OCI-LY1 (cell line): ENCODE data around the gene NFAT5.

ENCODE experiments used
- H2AFZ ChIP-seq: fragments of 200-600 bp; sonication (generic), shearing (Covaris generic); 2 replicates; pipeline ENCODE4 v1.6.0; 2014; ENCODE audit warnings: antibody characterized with exemption, mild to moderate bottlenecking, low read length
- H3F3A ChIP-seq: fragments of 200-600 bp; sonication (generic), shearing (Covaris generic); 2 replicates; pipeline ENCODE4 v1.6.0; 2014; ENCODE audit warnings: mild to moderate bottlenecking, antibody characterized with exemption, low read length, moderate library complexity; ENCODE audit not compliant: insufficient read depth
- H3K27ac ChIP-seq: fragments of 200-600 bp; sonication (generic); 2 replicates; pipeline ENCODE4 v1.5.1; 2014; ENCODE audit warnings: low read length, mixed run types, mild to moderate bottlenecking, low read depth; ENCODE audit not compliant: poor library complexity, severe bottlenecking
- H3K27me3 ChIP-seq: fragments of 200-600 bp; sonication (generic); 2 replicates; pipeline ENCODE4 v1.6.0; 2014; ENCODE audit warnings: antibody characterized with exemption, mild to moderate bottlenecking, low read length, moderate library complexity; ENCODE audit not compliant: insufficient read depth
- H3K36me3 ChIP-seq: fragments of 200-600 bp; sonication (generic); 2 replicates; pipeline ENCODE4 v1.6.1; 2014; ENCODE audit warnings: mild to moderate bottlenecking, antibody characterized with exemption, low read length, moderate library complexity, mixed read lengths; ENCODE audit not compliant: insufficient read depth
- H3K4me1 ChIP-seq: fragments of 200-600 bp; sonication (generic); 2 replicates; pipeline ENCODE4 v1.5.1; 2014; ENCODE audit warnings: mild to moderate bottlenecking, low read length, moderate library complexity; ENCODE audit not compliant: insufficient read depth, severe bottlenecking
- H3K4me2 ChIP-seq: fragments of 200-600 bp; sonication (generic), shearing (Covaris generic); 2 replicates; pipeline ENCODE4 v1.6.1; 2014; ENCODE audit warnings: low read length
- H3K4me3 ChIP-seq: fragments of 200-600 bp; sonication (generic); 2 replicates; pipeline ENCODE4 v1.5.1; 2014; ENCODE audit warnings: low read length, low read depth, mild to moderate bottlenecking, mixed read lengths; ENCODE audit not compliant: poor library complexity, severe bottlenecking
- H3K79me2 ChIP-seq: fragments of 200-600 bp; shearing (Covaris generic); 2 replicates; pipeline ENCODE4 v1.6.1; 2016; ENCODE audit warnings: mixed run types, low read length, mixed read lengths; ENCODE audit not compliant: insufficient read depth
- H3K9ac ChIP-seq: fragments of 200-600 bp; sonication (generic), shearing (Covaris generic); 2 replicates; pipeline ENCODE4 v1.6.1; 2014; ENCODE audit warnings: mild to moderate bottlenecking, low read length, mixed read lengths
- H3K9me2 ChIP-seq: fragments of 200-600 bp; sonication (generic), shearing (Covaris generic); 2 replicates; pipeline ENCODE4 v1.6.1; 2014; ENCODE audit warnings: low read depth, mild to moderate bottlenecking, low read length, mixed read lengths
- H3K9me3 ChIP-seq: fragments of 200-600 bp; shearing (Covaris generic); 2 replicates; pipeline ENCODE4 v1.6.1; 2014; ENCODE audit warnings: low read length, mixed read lengths
- H4K20me1 ChIP-seq: fragments of 200-600 bp; sonication (generic), shearing (Covaris generic); 2 replicates; pipeline ENCODE4 v1.6.0; 2016; ENCODE audit warnings: mild to moderate bottlenecking, low read length; ENCODE audit not compliant: insufficient read depth
- EZH2 ChIP-seq: fragments of 200-600 bp; sonication (generic), shearing (Covaris generic); IDR thresholded peaks from 2 replicates; pipeline ENCODE4 v1.8.0; 2017; ENCODE audit warnings: borderline replicate concordance, mixed run types, mild to moderate bottlenecking, antibody characterized with exemption, low read length, moderate library complexity, mixed read lengths
- TF ChIP-seq, protein P1 (sequence below): fragments of 200-600 bp; sonication (generic), shearing (Covaris generic); IDR thresholded peaks from 2 replicates; pipeline ENCODE4 v1.5.1; 2017; ENCODE audit warnings: mild to moderate bottlenecking, antibody characterized with exemption, low read length, moderate library complexity, mixed read lengths

The NFAT5 gene

DNA sequence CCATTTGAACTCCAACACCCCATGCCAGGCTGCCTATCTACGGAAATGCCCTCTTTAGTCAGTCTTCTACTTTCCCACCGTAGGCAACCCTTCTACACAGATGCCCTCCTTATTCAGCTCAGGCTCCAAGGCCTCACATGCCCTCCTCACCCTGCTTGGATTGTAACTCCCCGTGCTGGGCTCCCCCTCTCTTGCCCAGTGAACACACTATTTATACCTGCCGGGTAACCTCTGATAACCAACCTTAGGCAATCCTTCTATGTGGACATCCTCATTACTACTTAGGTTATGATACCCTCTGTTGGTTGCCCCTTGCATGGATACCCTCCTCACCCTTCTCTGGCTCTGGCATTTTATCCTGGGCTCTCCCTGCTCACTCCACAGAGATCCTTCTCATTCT is 50.3 kb downstream of the NFAT5 start:
- Histone ChIP-seq H3K9ac (no peak overlapping the region), H2AFZ (no peak overlapping the region), H3K79me2 (peaks cover 7% of the 10 kb centered on the region; the same call in 1 of the 2 replicates)

DNA sequence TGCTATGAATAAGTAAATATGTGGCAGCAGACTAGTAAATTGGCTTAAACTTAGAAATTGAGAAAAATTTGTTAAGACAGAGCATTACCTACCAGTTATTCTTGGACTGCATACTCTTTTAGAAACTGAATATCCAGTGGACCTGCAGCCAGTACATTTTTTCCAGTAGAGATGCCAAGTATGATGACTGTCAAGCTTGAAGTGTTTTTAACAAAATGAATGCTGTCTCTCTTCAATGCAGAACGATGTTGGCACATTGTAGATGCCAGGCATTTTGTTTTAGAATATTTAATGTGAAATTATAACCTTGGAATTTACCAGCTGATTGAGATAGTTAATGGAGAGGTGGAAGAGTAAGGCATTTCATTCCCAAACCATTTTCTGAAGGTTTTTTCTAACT is 52.5 kb downstream of the NFAT5 start:
- Histone ChIP-seq H3K9ac (no peak overlapping the region), H3K4me1 (peaks cover 5% of the 10 kb centered on the region), H3K4me3 (no peak overlapping the region), H3K27ac (no peak overlapping the region), H3K79me2 (0 out of 2 replicates have a peak, but pooled peaks cover 3% of the 10 kb centered on the region), H3K9me2 (no peaks in the 10 kb centered on the region), H4K20me1 (no peaks in the 10 kb centered on the region), H3K9me3 (no peaks in the 10 kb centered on the region), H3K27me3 (no peaks in the 10 kb centered on the region), H3F3A (no peaks in the 10 kb centered on the region), H3K4me2 (no peak overlapping the region), H2AFZ (no peak overlapping the region), H3K36me3 (no peaks in the 10 kb centered on the region)
- no peak for TF ChIP-seq EZH2
- TF ChIP-seq, protein P1, sequence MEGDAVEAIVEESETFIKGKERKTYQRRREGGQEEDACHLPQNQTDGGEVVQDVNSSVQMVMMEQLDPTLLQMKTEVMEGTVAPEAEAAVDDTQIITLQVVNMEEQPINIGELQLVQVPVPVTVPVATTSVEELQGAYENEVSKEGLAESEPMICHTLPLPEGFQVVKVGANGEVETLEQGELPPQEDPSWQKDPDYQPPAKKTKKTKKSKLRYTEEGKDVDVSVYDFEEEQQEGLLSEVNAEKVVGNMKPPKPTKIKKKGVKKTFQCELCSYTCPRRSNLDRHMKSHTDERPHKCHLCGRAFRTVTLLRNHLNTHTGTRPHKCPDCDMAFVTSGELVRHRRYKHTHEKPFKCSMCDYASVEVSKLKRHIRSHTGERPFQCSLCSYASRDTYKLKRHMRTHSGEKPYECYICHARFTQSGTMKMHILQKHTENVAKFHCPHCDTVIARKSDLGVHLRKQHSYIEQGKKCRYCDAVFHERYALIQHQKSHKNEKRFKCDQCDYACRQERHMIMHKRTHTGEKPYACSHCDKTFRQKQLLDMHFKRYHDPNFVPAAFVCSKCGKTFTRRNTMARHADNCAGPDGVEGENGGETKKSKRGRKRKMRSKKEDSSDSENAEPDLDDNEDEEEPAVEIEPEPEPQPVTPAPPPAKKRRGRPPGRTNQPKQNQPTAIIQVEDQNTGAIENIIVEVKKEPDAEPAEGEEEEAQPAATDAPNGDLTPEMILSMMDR: no peak

More for the DNA sequence above, 50.3 kb downstream of the NFAT5 start:
- H3K36me3 ChIP-seq: no peaks in the 10 kb centered on the region
- H3F3A ChIP-seq: no peaks in the 10 kb centered on the region
- no peak for TF ChIP-seq EZH2
- TF ChIP-seq, protein P1: no peak
- no peaks in the 10 kb centered on the region for H4K20me1 ChIP-seq
- peaks cover 16% of the 10 kb centered on the region for H3K4me1 ChIP-seq
- no peaks in the 10 kb centered on the region for H3K9me3 ChIP-seq
- no peak overlapping the region for H3K27ac ChIP-seq
- no peak overlapping the region for H3K4me3 ChIP-seq
- no peak overlapping the region for H3K4me2 ChIP-seq
- no peaks in the 10 kb centered on the region for H3K9me2 ChIP-seq
- no peaks in the 10 kb centered on the region for H3K27me3 ChIP-seq

DNA sequence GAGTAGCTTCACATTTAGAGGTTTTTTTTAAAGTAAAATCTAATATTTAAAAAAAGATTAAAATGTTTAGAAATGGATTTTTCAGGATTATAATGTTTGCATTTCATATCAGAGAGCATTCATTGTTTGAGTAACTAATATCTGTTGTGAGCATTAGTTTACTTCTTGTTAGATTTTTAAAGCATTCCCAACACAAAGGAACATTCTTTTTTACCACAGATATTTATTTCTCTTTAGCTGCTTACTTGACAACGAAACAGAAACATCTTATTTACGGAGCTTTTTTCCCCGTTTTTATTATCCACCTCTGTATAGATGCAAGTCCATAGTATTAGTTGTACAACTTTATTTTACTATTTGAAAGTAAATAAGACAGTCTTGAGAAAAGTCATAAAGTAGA is 53.0 kb downstream of the NFAT5 start:
- H4K20me1 ChIP-seq: no peaks in the 10 kb centered on the region
- H3K27ac ChIP-seq: no peak overlapping the region
- no peak overlapping the region for H3K4me3 ChIP-seq
- H2AFZ ChIP-seq: no peak overlapping the region
- no peaks in the 10 kb centered on the region for H3K27me3 ChIP-seq
- no peaks in the 10 kb centered on the region for H3K9me3 ChIP-seq
- H3K4me1 ChIP-seq: peaks cover under 1% of the 10 kb centered on the region
- H3K9me2 ChIP-seq: no peaks in the 10 kb centered on the region
- H3K79me2 ChIP-seq: 0 out of 2 replicates have a peak, but pooled peaks cover 3% of the 10 kb centered on the region
- H3K36me3 ChIP-seq: no peaks in the 10 kb centered on the region
- H3K9ac ChIP-seq: no peak overlapping the region
- no peaks in the 10 kb centered on the region for H3F3A ChIP-seq
- TF ChIP-seq EZH2: no peak
- TF ChIP-seq, protein P1: no peak
- no peak overlapping the region for H3K4me2 ChIP-seq
